GM19023 (cell line): ENCODE data around the gene AGA.

Experiments used
- ATAC-seq: cut with Tn5 transposase; IDR thresholded peaks from one replicate; pipeline ENCODE4 v1.9.1; 2021; ENCODE audit warnings: mild to moderate bottlenecking, moderate library complexity; ENCODE audit not compliant: unreplicated experiment

The AGA gene

GRCh38 chr4:177441803-177442622 is at the start of gene AGA:
AGA (minus strand) TSS chr4:177442437; CDS start chr4:177442375, 62 bp downstream.
- peak; percentile 91 for ATAC-seq

DNA sequence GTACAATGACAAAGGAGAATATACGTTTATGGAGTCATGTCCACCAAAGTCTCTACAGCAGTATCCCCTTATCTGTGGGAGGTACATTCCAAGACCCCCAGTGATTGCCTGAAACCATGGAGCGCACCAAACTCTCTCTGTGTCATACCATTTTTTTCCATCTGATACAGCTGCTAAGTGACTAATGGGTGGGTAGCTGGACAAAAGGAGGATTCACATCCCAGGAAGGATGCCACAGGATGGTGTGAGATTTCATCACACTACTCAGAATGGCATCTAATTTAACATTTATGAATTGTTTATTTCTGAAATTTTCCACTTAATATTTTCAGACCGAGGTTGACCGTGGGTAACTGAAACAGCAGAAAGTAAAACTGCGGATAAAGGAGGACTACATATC is 49.8 kb upstream of the AGA start:
- ATAC-seq = no peak

DNA sequence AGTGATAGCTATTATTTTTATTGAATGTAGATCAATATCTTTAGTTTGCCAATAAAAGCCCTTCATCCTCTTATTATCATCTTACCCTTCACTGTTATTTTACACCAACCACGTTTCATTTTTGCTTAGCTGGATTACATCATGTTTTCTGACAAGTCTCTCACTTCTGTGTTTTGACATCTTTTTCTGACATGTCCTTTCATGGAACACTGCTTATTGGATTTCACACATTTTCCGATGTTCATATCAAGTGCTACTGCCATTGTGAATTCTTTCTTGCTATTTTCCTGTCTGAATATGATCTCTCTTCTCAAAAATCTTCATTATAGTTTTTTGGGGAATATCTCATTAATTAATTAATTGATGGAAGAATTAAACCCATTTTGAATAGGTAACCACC is 48.5 kb upstream of the AGA start:
- ATAC-seq = no peak

DNA sequence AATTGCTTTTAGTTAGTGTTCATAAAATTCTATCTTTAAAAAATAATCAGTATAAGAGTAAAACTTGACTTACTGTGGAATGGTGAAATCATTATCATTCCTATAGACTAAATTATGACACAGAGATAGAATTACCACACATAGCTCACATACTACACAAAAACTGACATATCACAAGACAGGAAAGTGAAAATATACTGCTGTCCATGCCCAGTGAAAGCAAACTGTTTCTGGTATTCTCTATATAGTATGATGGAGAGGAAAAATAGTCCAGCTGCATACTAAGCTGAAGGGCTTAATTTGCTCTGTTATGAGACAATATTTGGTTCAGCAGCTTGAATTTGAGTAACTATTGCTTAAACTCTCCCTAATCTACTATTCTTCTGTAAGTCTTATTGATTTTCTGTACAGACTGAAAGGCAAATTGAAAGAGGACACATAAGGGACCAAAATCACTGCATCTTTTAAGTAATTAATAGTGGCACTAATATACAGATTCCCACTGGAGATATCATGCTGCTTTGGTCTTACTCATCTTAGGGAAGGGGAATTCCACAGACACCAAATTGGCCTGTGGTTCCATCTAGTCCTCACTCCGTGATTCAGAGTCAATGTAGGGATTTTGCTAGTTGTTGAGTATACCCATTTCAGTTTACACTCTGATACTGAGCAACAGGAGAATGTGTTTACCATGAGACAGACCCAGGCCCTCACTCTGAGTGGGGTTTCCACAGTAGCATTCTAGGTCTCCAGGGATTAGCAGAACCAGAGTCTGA is 47.4 kb upstream of the AGA start:
- no peak for ATAC-seq

DNA sequence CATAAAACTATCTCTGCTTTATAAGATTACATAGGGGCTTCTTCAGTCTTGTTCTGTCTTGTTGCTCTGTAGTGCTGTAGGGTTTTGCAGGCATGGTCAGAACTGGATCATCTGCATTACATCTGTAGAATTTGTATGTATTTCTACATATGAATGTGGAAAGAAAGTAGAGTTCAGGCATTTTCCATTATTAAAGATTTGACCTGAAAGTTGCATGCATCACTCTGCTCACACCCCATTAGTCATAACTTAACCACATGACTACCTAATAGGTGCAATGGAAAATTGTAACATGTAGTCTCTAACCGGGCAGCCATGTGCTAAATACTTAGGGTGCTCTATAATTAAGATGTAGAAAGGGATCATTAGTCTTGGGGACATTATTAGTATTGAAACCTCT is 45.7 kb upstream of the AGA start:
- no peak for ATAC-seq

DNA sequence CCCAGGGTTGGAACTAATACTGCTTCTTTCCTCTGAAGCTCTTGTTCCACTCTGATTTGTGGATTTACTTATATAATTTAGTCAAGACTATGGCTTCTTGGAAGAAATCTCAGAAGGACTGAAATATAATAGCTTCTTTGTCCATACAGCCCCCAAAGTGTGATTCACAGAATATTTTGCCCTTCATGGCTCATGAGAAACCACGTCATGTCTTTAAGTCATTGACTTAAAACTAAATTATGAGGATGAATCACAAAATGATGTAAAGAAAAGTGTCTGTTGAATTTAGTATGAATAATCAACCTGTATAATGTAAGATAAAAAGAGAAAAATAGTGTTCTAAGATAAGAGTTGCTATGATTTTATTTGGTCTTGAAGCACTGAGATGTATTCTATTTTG is 43.3 kb upstream of the AGA start:
- no peak for ATAC-seq

DNA sequence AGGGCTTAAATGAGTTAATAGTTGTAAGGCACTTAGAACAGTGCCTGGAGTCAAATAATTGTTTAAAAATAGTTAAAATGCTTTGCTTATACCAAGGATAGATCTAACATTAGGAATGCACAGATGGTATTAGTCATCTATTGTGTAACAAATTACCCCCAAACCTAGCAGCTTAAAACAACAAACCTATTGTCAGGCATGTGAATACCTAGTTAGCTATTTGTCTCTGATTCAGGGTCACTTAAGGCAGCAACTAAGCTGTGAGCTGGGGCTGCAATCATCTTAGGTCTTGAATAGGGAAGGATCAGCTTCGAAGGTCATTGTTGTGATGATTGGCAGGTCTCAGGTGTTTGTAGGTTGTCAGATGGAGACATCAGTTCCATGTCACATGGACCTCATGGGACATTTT is 42.4 kb upstream of the AGA start:
- no peak for ATAC-seq

DNA sequence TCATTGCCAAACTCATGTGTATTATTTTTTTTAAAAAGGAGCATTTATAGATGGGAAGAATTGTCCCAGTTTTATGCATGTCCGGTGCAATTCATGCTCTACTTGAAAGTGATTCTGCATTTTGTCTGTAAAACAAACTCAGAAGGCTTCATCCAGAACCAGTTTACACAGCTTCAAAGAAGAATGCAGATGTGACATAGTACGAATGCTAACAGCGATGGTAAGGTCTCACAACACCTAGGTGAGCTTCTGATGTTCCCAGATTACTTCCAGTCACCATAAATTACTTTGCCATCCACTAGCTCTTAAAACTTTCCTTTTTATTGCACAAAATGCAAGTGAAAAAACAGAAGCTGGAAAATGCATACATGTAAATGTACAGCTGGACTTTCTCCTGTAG is 41.5 kb upstream of the AGA start:
- ATAC-seq = no peak

- ATAC-seq = no peak
Measured at GRCh38 chr4:177483271-177483670, 41.0 kb upstream of the AGA start.

DNA sequence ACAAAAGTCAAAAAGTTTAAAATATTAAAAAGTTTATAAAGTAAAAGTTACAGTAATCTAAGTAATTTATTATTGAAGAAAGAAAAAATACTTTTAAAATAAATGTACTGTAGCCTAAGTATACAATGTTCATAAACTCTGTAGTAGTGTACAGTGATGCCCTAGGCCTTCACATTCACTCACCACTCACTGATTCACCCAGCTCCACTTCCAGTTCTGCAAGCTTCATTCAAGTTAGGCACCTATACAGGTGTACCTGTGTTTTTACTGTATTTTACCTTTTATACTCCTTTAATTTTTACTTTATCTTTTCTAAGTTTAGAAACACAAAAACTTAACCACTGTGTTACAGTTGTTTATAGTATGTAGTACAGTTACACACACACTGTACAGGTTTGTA is 40.1 kb upstream of the AGA start:
- no peak for ATAC-seq

- no peak for ATAC-seq
Measured at GRCh38 chr4:177480795-177481194, 38.6 kb upstream of the AGA start.

GRCh38 chr4:177479063-177479462 is 36.8 kb upstream of the AGA start:
- no peak for ATAC-seq

GRCh38 chr4:177478496-177478895 is 36.3 kb upstream of the AGA start:
- ATAC-seq = no peak

DNA sequence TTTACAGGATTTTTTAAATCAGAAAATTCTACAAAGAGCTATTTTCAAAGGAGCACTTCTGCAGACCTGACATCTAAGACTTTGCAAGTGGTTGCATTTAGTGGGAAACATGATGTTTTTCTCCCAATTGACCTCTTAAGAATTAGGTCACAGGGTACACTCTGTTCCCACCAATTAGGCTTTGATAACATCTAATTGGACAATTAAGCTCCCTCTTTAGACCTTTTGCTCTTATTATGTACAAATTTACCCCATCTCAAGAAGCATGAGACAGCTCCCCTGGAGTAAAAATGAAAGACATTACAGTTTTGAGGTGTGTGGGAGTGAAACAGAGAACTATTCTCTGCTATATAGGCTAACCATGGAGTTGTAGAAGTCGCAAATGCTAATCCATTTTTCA is 31.8 kb upstream of the AGA start:
- ATAC-seq = no peak

GRCh38 chr4:177464026-177464425 is 21.8 kb upstream of the AGA start:
- no peak for ATAC-seq

GRCh38 chr4:177461606-177462005 is 19.4 kb upstream of the AGA start:
- ATAC-seq = no peak

DNA sequence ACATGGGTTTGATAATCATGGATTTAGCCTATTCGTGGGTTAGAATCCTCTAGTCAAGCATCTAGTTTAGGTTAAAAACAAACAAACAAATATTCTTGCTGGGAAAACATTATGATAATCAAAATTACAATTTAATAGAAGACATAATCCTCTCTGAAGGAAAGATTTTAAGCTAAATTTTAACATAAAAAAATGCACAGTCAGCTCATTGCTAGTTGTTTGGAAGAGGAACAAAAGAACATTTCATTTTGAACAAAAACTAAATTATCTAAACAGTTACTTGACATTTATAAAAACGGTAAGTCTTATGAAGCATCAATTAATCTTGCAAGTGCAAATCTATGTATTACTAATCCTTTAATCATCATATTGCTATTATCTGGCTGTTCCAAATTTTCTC is 18.2 kb upstream of the AGA start:
- ATAC-seq = no peak

DNA sequence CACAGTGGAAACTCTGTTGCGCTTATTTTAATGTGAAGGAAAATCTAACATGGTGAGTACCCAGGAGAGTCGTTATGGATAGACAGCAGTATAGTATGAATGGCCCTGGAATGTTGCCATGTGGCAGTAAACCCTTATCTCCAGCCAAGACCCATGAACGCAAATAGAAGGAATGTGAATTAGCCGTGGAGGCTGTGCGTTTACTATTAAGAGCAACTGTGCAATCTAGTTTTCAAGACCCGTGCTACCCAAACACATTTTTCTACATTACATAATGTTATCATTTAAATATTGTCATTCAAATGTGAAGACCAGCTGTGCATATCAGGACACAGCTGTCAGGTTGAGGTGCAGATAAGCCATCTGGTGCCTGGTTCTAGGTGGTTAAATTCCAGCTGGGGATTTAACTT is 13.3 kb upstream of the AGA start:
- no peak for ATAC-seq

DNA sequence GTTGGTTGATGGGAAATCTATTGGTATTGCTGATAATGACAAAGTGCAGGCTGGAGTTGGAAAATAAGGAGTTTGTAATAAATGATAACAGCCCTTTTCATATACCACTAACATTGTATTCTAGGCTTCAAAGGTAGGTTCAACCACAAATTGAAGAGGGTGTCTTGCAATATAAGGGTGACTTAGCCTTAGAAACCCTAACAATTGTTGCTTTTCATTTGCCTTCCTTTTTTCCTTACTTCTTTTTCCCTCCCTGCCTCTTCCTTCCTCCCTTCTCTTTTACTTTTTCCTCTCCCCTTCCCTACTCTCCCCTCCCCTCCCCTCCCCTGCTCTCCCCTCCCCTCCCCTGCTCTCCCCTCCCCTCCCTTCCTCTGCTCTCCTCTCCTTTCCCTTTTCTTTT is 10.9 kb upstream of the AGA start:
- ATAC-seq = no peak

GRCh38 chr4:177451108-177451500 is 8.9 kb upstream of the AGA start:
- ATAC-seq = no peak

- ATAC-seq = no peak
Measured at GRCh38 chr4:177450426-177451107, 8.3 kb upstream of the AGA start.

DNA sequence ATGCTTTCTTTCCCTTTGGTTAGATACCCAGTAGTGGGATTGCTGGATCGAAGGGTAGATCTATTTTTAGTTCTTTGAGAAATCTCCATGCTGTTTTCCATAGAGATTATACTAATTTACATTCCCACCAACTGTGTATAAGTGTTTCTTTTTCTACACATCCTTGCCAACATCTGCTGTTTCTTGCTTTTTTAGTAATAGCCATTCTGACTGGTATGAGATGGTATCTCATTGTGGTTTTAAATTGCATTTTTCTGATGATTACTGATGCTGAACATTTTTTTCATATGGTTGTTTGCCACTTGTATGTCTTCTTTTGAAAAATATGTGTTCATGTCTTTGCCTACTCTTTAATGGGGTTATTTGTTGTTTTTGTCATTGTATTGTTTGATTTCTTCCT is 6.6 kb upstream of the AGA start:
- ATAC-seq = no peak
